Fibroblast of lung (primary cell): ENCODE results near the gene GNAL. TPM values are rescaled to one million over a fixed set of nuclear protein-coding genes. Genes with fewer than 3 reads are reported as not detected.

ENCODE experiments used
- DNase-seq, 2 donors: peaks; one replicate each; pipeline versions ENCODE4 v3.0.0 to v3.0.0-alpha.2; 2010; ENCODE audit warnings: low read depth in 2 of 2
- H2AFZ ChIP-seq: 2 replicates; pipeline ENCODE4 v1.5.1; 2012; ENCODE audit warnings: low read length, control low read depth, inconsistent platforms
- H3K27ac ChIP-seq: 2 replicates; pipeline ENCODE4 v1.5.1; 2011; ENCODE audit warnings: low read length, control low read depth; ENCODE audit not compliant: insufficient read depth
- H3K27me3 ChIP-seq: 2 replicates; pipeline ENCODE4 v1.5.1; 2011; ENCODE audit warnings: mild to moderate bottlenecking, low read length; ENCODE audit not compliant: control insufficient read depth, insufficient read depth
- H3K36me3 ChIP-seq: 2 replicates; pipeline ENCODE4 v1.5.1; 2011; ENCODE audit warnings: low read length; ENCODE audit not compliant: control insufficient read depth, insufficient read depth
- H3K4me1 ChIP-seq: 2 replicates; pipeline ENCODE4 v1.5.1; 2011; ENCODE audit warnings: low read length; ENCODE audit not compliant: control insufficient read depth, insufficient read depth; ENCODE audit errors: extremely low read depth
- H3K4me2 ChIP-seq: 2 replicates; pipeline ENCODE4 v1.5.1; 2011; ENCODE audit warnings: low read length, control low read depth; ENCODE audit not compliant: insufficient read depth; ENCODE audit errors: extremely low read depth
- H3K4me3 ChIP-seq, 4 experiments: fragments of 200-600 bp in 1 of 4; sonication (generic) in 1 of 4; replicated peaks in 1 of 4; 2 replicates each; pipeline ENCODE4 v1.5.1; 2011 to 2016; ENCODE audit warnings: low read length in 4 of 4, low read depth in 3 of 4, mild to moderate bottlenecking in 3 of 4, control low read depth in 2 of 4, inconsistent platforms in 1 of 4, mixed read lengths in 1 of 4; ENCODE audit not compliant: insufficient read depth in 1 of 4; ENCODE audit errors: control extremely low read depth in 1 of 4
- H3K79me2 ChIP-seq: 2 replicates; pipeline ENCODE4 v1.5.1; 2012; ENCODE audit warnings: mild to moderate bottlenecking, low read length, inconsistent platforms; ENCODE audit not compliant: control insufficient read depth, insufficient read depth
- H3K9ac ChIP-seq: 2 replicates; pipeline ENCODE4 v1.5.1; 2011; ENCODE audit warnings: mild to moderate bottlenecking, low read length, control low read depth; ENCODE audit not compliant: insufficient read depth
- H3K9me3 ChIP-seq: 2 replicates; pipeline ENCODE4 v1.5.1; 2012; ENCODE audit warnings: low read depth, low read length; ENCODE audit not compliant: control insufficient read depth, insufficient read depth
- H4K20me1 ChIP-seq: 2 replicates; pipeline ENCODE4 v1.5.1; 2011; ENCODE audit warnings: low read length; ENCODE audit not compliant: control insufficient read depth, insufficient read depth; ENCODE audit errors: extremely low read depth
- CTCF ChIP-seq, 2 donors: IDR thresholded peaks in 1 of 2; conservative IDR thresholded peaks in 1 of 2; 1 replicate in 1 of 2; 2 replicates in 1 of 2; pipeline ENCODE4 v1.5.1; 2011 to 2012; ENCODE audit warnings: low read length in 2 of 2, control low read depth in 1 of 2, inconsistent platforms in 1 of 2, low read depth in 1 of 2, mild to moderate bottlenecking in 1 of 2
- EZH2 ChIP-seq: IDR thresholded peaks from 2 replicates; pipeline ENCODE4 v1.5.1; 2012; ENCODE audit warnings: low read length, control low read depth, mild to moderate bottlenecking; ENCODE audit errors: missing control alignments
- polyA plus RNA-seq, 2 donors: library from polyadenylated mRNA; depleted of rRNA in 1 of 2; stranded (reverse) in 1 of 2; unstranded in 1 of 2; fragments of >200 nt; gene quantifications; 2 replicates each; pipeline ENCODE4 v1.2.1, GENCODE V29; 2011 to 2012; ENCODE audit warnings: missing spikeins in 1 of 2
- total RNA-seq: library from RNA; depleted of rRNA; stranded (reverse); fragments of >200 nt; gene quantifications from 2 replicates; pipeline ENCODE4 v1.2.1, GENCODE V29; 2014

The GNAL gene
- total and polyA plus RNA-seq, 2 donors (not counting 1 experiment from before 2014, with no cell fraction given): 0.05 to 0.50 TPM

GRCh38 chr18:11783716-11784331 lies 94.8 kb downstream of the GNAL start:
- no peaks in the 10 kb centered on the region for H3K9me3 ChIP-seq
- no peaks in the 10 kb centered on the region for H3K79me2 ChIP-seq
- H3K4me2 ChIP-seq: no peak overlapping the region
- H3K4me1 ChIP-seq: no peaks in the 10 kb centered on the region
- H3K9ac ChIP-seq: no peak overlapping the region
- no peaks in the 10 kb centered on the region for H3K36me3 ChIP-seq
- TF ChIP-seq CTCF (conservative IDR thresholded peaks at IDR 0.05 in 1 of 2, IDR thresholded peaks at IDR 0.05 in 1 of 2; ENCODE audit: low read depth in 1 of 2, low read length in 2 of 2) (no peak), EZH2 (no peak)
- no peaks in the 10 kb centered on the region for H3K27me3 ChIP-seq
- H4K20me1 ChIP-seq: no peaks in the 10 kb centered on the region
- H3K27ac ChIP-seq: no peak overlapping the region
- H3K4me3 ChIP-seq: no peak overlapping the region
- no peak overlapping the region for H2AFZ ChIP-seq
- DNase-seq: no peak

GRCh38 chr18:11784674-11785304 lies 95.7 kb downstream of the GNAL start:
- H3K4me2 ChIP-seq: no peak overlapping the region
- TF ChIP-seq CTCF (conservative IDR thresholded peaks at IDR 0.05 in 1 of 2, IDR thresholded peaks at IDR 0.05 in 1 of 2; ENCODE audit: low read depth in 1 of 2, low read length in 2 of 2) (no peak), EZH2 (no peak)
- H3K4me1 ChIP-seq: no peaks in the 10 kb centered on the region
- DNase-seq: no peak
- no peaks in the 10 kb centered on the region for H3K79me2 ChIP-seq
- H2AFZ ChIP-seq: no peak overlapping the region
- H3K36me3 ChIP-seq: no peaks in the 10 kb centered on the region
- H3K27me3 ChIP-seq: no peaks in the 10 kb centered on the region
- no peak overlapping the region for H3K4me3 ChIP-seq
- H3K9me3 ChIP-seq: no peaks in the 10 kb centered on the region
- no peak overlapping the region for H3K9ac ChIP-seq
- H4K20me1 ChIP-seq: no peaks in the 10 kb centered on the region
- no peak overlapping the region for H3K27ac ChIP-seq

- TF ChIP-seq CTCF (conservative IDR thresholded peaks at IDR 0.05 in 1 of 2, IDR thresholded peaks at IDR 0.05 in 1 of 2; ENCODE audit: low read depth in 1 of 2, low read length in 2 of 2) (no peak), EZH2 (no peak)
- Histone ChIP-seq H3K36me3 (no peaks in the 10 kb centered on the region), H3K9ac (no peak overlapping the region), H3K27me3 (no peaks in the 10 kb centered on the region), H3K4me1 (no peaks in the 10 kb centered on the region), H4K20me1 (no peaks in the 10 kb centered on the region), H3K4me2 (no peak overlapping the region), H3K9me3 (no peaks in the 10 kb centered on the region), H2AFZ (no peak overlapping the region), H3K79me2 (no peaks in the 10 kb centered on the region), H3K27ac (no peak overlapping the region), H3K4me3 (no peak overlapping the region)
- DNase-seq: no peak
Measured at GRCh38 chr18:11785444-11786055, 96.5 kb downstream of the GNAL start.
